Measurements from ENCODE around the gene CAMTA1.

The CAMTA1 gene

DNA sequence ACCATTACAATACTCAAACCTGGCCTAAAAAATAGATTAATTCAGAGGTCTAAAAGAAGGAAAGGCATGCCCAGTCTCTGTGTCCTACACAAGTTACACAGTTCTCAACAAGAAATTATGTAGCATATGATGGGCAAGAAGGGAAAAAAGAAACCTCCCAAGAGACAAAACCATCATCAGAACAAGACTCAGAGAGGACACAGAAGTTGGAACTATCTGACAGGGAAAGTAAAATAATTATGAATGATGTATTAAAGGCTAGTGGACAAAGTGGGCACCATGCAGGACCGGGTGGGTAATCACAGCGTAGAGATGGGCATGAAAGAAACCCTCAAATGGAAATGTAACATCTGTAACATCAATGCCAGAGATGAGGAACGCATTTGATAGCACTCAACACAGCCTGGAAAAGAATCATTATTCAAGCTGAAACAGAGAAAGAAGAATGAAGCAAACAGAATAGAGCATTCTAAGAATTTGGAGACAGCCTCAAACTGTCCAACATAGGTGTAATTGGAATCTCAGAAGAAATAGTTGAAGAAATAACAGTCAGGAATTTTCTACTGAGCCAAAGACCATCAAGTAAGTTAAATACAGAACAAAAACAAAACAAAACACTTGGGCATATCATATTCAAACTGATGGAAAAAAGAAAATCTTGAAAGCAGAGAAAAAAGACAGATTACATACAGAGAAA is 1028.6 kb downstream of the CAMTA1 start (continued):
- TF ChIP-seq, protein P1, sequence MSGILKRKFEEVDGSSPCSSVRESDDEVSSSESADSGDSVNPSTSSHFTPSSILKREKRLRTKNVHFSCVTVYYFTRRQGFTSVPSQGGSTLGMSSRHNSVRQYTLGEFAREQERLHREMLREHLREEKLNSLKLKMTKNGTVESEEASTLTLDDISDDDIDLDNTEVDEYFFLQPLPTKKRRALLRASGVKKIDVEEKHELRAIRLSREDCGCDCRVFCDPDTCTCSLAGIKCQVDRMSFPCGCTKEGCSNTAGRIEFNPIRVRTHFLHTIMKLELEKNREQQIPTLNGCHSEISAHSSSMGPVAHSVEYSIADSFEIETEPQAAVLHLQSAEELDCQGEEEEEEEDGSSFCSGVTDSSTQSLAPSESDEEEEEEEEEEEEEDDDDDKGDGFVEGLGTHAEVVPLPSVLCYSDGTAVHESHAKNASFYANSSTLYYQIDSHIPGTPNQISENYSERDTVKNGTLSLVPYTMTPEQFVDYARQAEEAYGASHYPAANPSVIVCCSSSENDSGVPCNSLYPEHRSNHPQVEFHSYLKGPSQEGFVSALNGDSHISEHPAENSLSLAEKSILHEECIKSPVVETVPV (CRISPR knock-in tag; IDR thresholded peaks at IDR 0.05) = no peak
- TF ChIP-seq ESRRG (CRISPR knock-in tag; IDR thresholded peaks at IDR 0.05) (no peak), TOX (CRISPR knock-in tag; IDR thresholded peaks at IDR 0.05; ENCODE audit: borderline replicate concordance) (no peak)
- TF ChIP-seq, protein P2, sequence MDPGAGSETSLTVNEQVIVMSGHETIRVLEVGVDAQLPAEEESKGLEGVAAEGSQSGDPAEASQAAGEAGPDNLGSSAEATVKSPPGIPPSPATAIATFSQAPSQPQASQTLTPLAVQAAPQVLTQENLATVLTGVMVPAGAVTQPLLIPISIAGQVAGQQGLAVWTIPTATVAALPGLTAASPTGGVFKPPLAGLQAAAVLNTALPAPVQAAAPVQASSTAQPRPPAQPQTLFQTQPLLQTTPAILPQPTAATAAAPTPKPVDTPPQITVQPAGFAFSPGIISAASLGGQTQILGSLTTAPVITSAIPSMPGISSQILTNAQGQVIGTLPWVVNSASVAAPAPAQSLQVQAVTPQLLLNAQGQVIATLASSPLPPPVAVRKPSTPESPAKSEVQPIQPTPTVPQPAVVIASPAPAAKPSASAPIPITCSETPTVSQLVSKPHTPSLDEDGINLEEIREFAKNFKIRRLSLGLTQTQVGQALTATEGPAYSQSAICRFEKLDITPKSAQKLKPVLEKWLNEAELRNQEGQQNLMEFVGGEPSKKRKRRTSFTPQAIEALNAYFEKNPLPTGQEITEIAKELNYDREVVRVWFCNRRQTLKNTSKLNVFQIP (CRISPR knock-in tag; IDR thresholded peaks at IDR 0.05; ENCODE audit: borderline replicate concordance, low read depth) = no peak
